C4-2B (cell line): ENCODE results near the gene FMNL2.

Experiments used
- H3K27ac ChIP-seq: fragments of 450-650 bp; 2 replicates; pipeline ENCODE4 v1.5.1; 2017
- CTCF ChIP-seq: fragments of 450-650 bp; conservative IDR thresholded peaks from 2 replicates; pipeline ENCODE4 v1.5.1; 2017; ENCODE audit warnings: mild to moderate bottlenecking
- ZFX ChIP-seq: fragments of 450-650 bp; IDR thresholded peaks from 2 replicates; pipeline ENCODE4 v1.6.1; 2017

Gene FMNL2

GRCh38 chr2:152617456-152618192, 282.6 kb downstream of the FMNL2 start:
- peak overlapping the region; percentile 18; the same call in 1 of the 2 replicates for H3K27ac ChIP-seq
- TF ChIP-seq CTCF: no peak
- no peak for TF ChIP-seq ZFX

GRCh38 chr2:152618193-152618564, 283.2 kb downstream of the FMNL2 start:
- TF ChIP-seq ZFX: no peak
- no peak for TF ChIP-seq CTCF
- H3K27ac ChIP-seq: peak overlapping the region; percentile 18; the same call in 1 of the 2 replicates

GRCh38 chr2:152620208-152620607, 285.2 kb downstream of the FMNL2 start:
- no peak overlapping the region for H3K27ac ChIP-seq
- TF ChIP-seq ZFX (no peak), CTCF (no peak)

- no peak overlapping the region for H3K27ac ChIP-seq
- TF ChIP-seq ZFX (no peak), CTCF (no peak)
These were observed 286.0 kb downstream of the FMNL2 start for GRCh38 chr2:152620985-152621384.

- TF ChIP-seq ZFX (no peak), CTCF (no peak)
These were observed 287.2 kb downstream of the FMNL2 start for GRCh38 chr2:152622219-152622618.

GRCh38 chr2:152623076-152623740, 288.2 kb downstream of the FMNL2 start:
- no peak overlapping the region for H3K27ac ChIP-seq

More at GRCh38 chr2:152622219-152622618, 287.2 kb downstream of the FMNL2 start:
- no peak overlapping the region for H3K27ac ChIP-seq

More at GRCh38 chr2:152623076-152623740, 288.2 kb downstream of the FMNL2 start:
- TF ChIP-seq CTCF (no peak), ZFX (no peak)
